Measurements from ENCODE around the gene KIF13A.
A peak's percentile ranks its signal among the peaks of the same experiment; 100 is the strongest.
"Not testable (repeated sequence)": the region's sequence is repeated elsewhere in the genome, so short reads cannot be mapped to it uniquely, and the experiment has no call there.

KIF13A gene

GRCh38 chr6:17984812-17985670 is 2.4 kb downstream of the KIF13A start:
- TF ChIP-seq CTCF (IDR thresholded peaks at IDR 0.05; ENCODE audit: low read depth, low read length) = no peak
- peak overlapping the region; percentile 89 for H3K4me3 ChIP-seq (ENCODE audit: low read depth, low read length)

DNA sequence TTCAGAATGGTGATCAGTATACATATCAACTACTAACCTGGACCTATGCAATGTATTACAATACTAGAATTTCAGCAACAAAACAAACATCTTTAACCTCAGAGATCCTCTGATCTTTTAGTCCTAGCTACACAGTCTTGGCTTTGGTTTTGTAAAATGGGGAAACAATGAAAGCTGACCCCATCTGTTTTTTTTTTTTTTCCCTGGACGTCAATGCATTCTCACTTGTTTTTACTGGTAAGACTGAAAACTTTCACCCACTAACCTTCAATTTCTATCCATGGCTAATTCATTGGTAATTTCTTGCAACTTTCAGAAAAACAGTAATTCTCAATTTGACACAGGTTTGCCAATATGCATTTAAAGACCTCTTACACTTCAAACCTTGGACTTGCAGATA is 3.0 kb downstream of the KIF13A start:
- TF ChIP-seq CTCF (IDR thresholded peaks at IDR 0.05; ENCODE audit: low read depth, low read length) = no peak
- H3K4me3 ChIP-seq (ENCODE audit: low read depth, low read length) = peak overlapping the region; percentile 89

DNA sequence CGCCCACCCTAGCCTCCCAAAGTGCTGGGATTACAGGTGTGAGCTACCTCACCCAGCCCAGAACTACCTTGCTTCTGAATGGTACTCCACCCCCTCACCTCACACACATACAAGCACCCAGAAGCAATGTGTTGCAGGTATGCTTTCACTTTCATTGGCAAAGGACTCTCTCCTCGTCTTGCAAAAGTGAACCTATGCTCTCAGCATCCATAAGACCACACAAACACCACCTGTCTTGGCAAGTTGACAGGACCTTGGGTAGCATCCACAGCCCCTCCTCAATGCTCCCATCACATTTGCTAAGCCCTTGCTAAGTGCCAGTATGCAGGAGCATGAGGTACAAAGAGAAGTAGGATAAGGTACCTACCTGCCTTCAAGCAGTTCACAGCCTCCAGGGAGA is 3.7 kb downstream of the KIF13A start:
- no peak overlapping the region for H3K4me3 ChIP-seq (ENCODE audit: low read depth, low read length)
- TF ChIP-seq CTCF (IDR thresholded peaks at IDR 0.05; ENCODE audit: low read depth, low read length) = no peak

- H3K4me3 ChIP-seq (ENCODE audit: low read depth, low read length) = no peak overlapping the region
- no peak for TF ChIP-seq CTCF (IDR thresholded peaks at IDR 0.05; ENCODE audit: low read depth, low read length)
These were observed 7.1 kb downstream of the KIF13A start for GRCh38 chr6:17980329-17980728.

DNA sequence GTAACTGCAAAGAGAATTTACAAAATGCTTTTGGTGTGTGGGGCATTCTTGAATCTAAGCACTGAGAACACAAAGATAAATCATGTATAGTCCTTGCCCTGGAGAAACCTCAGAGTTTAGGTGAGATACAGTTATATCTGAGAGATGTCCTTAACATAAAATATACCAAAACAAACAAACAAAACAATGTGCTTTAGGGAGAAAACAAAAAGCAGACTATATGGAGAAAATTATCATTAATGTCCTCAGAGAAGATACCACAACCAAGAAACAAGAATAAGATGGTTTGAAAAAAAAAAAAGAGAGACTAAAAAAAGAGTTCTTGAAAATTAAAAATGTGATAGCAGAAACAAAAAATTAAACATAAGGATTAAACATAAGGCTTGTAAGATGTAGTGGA is 8.0 kb downstream of the KIF13A start:
- H3K4me3 ChIP-seq (ENCODE audit: low read depth, low read length) = no peak overlapping the region
- TF ChIP-seq CTCF (IDR thresholded peaks at IDR 0.05; ENCODE audit: low read depth, low read length) = no peak

- H3K4me3 ChIP-seq (ENCODE audit: low read depth, low read length) = not testable (repeated sequence)
These were observed 11.2 kb downstream of the KIF13A start for GRCh38 chr6:17976258-17976657.

DNA sequence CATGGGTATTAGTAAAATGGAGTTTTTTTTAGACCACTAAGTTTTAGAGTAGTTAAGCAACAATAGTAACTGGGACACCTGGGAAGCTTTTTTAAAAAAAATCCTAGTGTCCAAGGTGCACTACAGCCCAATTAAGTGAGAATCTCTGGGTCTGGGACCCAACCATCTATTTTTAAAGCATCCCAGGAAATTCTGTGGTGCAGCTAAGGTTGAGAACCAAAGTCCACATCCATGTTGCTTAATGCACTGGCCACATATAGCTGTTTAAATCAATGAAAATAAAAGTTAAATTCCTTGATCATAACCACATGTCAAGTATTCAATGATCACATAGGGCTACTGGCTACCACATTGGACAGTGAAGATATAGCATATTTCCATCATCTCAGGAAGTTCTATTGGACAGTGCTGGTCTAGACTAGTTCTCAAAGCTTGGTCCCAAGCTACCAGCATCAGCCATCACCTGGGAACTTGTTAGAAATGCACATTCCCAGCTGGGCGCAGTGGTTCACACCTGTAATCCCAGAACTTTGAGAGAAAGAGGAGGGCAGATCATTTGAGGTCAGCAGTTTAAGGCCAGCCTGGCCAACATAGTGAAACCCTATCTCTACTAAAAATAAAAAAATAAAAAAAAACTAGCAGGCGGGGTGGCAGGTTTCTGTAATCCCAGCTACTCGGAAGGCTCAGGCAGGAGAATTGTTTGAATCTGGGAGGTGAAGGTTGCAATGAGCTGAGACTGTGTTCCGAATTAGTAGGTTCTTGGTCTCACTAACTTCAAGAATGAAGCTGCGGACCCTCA is 12.7 kb downstream of the KIF13A start:
- H3K4me3 ChIP-seq (ENCODE audit: low read depth, low read length) = no peak overlapping the region
- TF ChIP-seq CTCF (IDR thresholded peaks at IDR 0.05; ENCODE audit: low read depth, low read length) = no peak

Data from WI38 (cell line).